Mesothelial cell of epicardium (in vitro differentiated cells): Measurements from ENCODE around the gene CLSTN3. TPM values are rescaled to one million over a fixed set of nuclear protein-coding genes. Genes with fewer than 3 reads are reported as not detected.

Source experiments
- DNase-seq, 2 experiments: peaks; one replicate each; pipeline ENCODE4 v3.0.0; 2021; ENCODE audit warnings: low spot score in 2 of 2; ENCODE audit not compliant: unreplicated experiment in 2 of 2
- H3K27ac Mint-ChIP-seq: 2 replicates; pipeline ENCODE4 v1.8.0; 2021; ENCODE audit warnings: mixed read lengths
- H3K27me3 Mint-ChIP-seq: 2 replicates; pipeline ENCODE4 v1.8.0; 2021; ENCODE audit warnings: low read depth, mixed read lengths
- H3K36me3 Mint-ChIP-seq: 2 replicates; pipeline ENCODE4 v1.8.0; 2021; ENCODE audit warnings: mixed read lengths
- H3K4me1 Mint-ChIP-seq: 2 replicates; pipeline ENCODE4 v1.8.0; 2021; ENCODE audit warnings: mixed read lengths
- H3K4me3 Mint-ChIP-seq: 2 replicates; pipeline ENCODE4 v1.8.0; 2021; ENCODE audit warnings: mild to moderate bottlenecking, moderate library complexity, mixed read lengths
- H3K9me3 Mint-ChIP-seq: 2 replicates; pipeline ENCODE4 v1.8.0; 2021; ENCODE audit warnings: mixed read lengths
- total RNA-seq: library from RNA; stranded (reverse); gene quantifications from 3 replicates; pipeline ENCODE4 v1.2.1, GENCODE V29; 2021
- TF ChIP-seq, protein P1 (sequence below): fragments of 200-600 bp; sonication (generic); IDR thresholded peaks from one replicate; pipeline ENCODE4 v1.5.0; 2021; ENCODE audit warnings: antibody characterized with exemption; ENCODE audit not compliant: unreplicated experiment

Gene CLSTN3
- total RNA-seq, 1 donor from 2014 or later: 81.1 TPM

GRCh38 chr12:7205091-7205490 is 74.9 kb downstream of the CLSTN3 start:
- TF ChIP-seq, protein P1, sequence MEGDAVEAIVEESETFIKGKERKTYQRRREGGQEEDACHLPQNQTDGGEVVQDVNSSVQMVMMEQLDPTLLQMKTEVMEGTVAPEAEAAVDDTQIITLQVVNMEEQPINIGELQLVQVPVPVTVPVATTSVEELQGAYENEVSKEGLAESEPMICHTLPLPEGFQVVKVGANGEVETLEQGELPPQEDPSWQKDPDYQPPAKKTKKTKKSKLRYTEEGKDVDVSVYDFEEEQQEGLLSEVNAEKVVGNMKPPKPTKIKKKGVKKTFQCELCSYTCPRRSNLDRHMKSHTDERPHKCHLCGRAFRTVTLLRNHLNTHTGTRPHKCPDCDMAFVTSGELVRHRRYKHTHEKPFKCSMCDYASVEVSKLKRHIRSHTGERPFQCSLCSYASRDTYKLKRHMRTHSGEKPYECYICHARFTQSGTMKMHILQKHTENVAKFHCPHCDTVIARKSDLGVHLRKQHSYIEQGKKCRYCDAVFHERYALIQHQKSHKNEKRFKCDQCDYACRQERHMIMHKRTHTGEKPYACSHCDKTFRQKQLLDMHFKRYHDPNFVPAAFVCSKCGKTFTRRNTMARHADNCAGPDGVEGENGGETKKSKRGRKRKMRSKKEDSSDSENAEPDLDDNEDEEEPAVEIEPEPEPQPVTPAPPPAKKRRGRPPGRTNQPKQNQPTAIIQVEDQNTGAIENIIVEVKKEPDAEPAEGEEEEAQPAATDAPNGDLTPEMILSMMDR: no peak
- Mint-ChIP-seq H3K27ac (no peak overlapping the region), H3K4me3 (no peak overlapping the region), H3K36me3 (peaks cover 73% of the 10 kb centered on the region), H3K9me3 (no peaks in the 10 kb centered on the region), H3K4me1 (no peaks in the 10 kb centered on the region), H3K27me3 (no peaks in the 10 kb centered on the region)
- no peak for DNase-seq

DNA sequence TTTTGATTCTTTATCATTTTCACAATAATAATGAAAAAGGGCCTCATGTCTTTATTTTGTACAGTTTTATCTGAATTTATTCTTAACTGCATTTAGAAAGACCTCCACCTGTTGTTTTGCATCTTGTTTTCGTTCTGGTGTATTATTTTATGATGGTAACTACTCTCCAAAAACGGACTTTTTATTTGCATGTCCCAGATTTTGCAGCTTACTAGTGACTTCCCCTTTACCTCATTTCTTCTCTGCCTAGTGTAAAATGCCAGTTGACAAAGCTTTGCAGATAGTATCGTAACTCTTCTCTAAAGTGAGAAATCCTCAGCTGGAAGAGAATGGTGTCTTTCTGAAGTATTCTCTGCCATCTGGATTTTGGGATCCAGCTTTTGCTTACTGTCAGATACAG is 76.5 kb downstream of the CLSTN3 start:
- H3K9me3 Mint-ChIP-seq: peaks cover 10% of the 10 kb centered on the region
- H3K27me3 Mint-ChIP-seq: no peaks in the 10 kb centered on the region
- DNase-seq: no peak
- no peak overlapping the region for H3K27ac Mint-ChIP-seq
- TF ChIP-seq, protein P1: no peak
- no peak overlapping the region for H3K4me3 Mint-ChIP-seq
- peaks cover 77% of the 10 kb centered on the region for H3K36me3 Mint-ChIP-seq
- no peaks in the 10 kb centered on the region for H3K4me1 Mint-ChIP-seq

- Mint-ChIP-seq H3K4me3 (no peak overlapping the region), H3K36me3 (peaks cover 70% of the 10 kb centered on the region), H3K27me3 (no peaks in the 10 kb centered on the region), H3K9me3 (peaks cover 15% of the 10 kb centered on the region), H3K27ac (no peak overlapping the region), H3K4me1 (no peaks in the 10 kb centered on the region)
- no peak for DNase-seq
- TF ChIP-seq, protein P1: no peak
Measured at GRCh38 chr12:7207866-7208625, 77.9 kb downstream of the CLSTN3 start.

Other genes starting within 250 kb of the CLSTN3 start
- gene LRRC23, start 225.5 kb upstream of the CLSTN3 start, total RNA-seq: 11.6 to 14.4 TPM (median 13.4 TPM) in 3 replicates
- 30.2 to 30.7 TPM (median 30.2 TPM) in 3 replicates for gene ENO2, start 215.8 kb upstream of the CLSTN3 start, total RNA-seq
- 193 to 205 TPM (median 195 TPM) in 3 replicates for gene ATN1, start 202.4 kb upstream of the CLSTN3 start, total RNA-seq
- not detected in 3 replicates for gene RNU7-1, start 186.6 kb upstream of the CLSTN3 start, total RNA-seq
- 203 to 215 TPM (median 204 TPM) in 3 replicates for gene C12orf57, start 186.3 kb upstream of the CLSTN3 start, total RNA-seq
- gene PTPN6, start 179.0 kb upstream of the CLSTN3 start, total RNA-seq: 21.6 to 26.2 TPM (median 23.6 TPM) in 3 replicates
- gene PHB2, start 159.7 kb upstream of the CLSTN3 start, total RNA-seq: 221 to 229 TPM (median 224 TPM) in 3 replicates
- gene EMG1, start 159.5 kb upstream of the CLSTN3 start, total RNA-seq: 31.6 to 37.7 TPM (median 33.5 TPM) in 3 replicates
- 44.6 to 45.9 TPM (median 45.1 TPM) in 3 replicates for gene LPCAT3, start 111.9 kb upstream of the CLSTN3 start, total RNA-seq
- gene C1S, start 69.7 kb upstream of the CLSTN3 start, total RNA-seq: 46.1 to 47.3 TPM (median 46.7 TPM) in 3 replicates
- 41.5 to 45.9 TPM (median 45.1 TPM) in 3 replicates for gene C1R, start 37.9 kb upstream of the CLSTN3 start, total RNA-seq
- gene C1RL, start 21.2 kb upstream of the CLSTN3 start, total RNA-seq: 50.6 to 59.2 TPM (median 58.5 TPM) in 3 replicates
- 2.1 to 2.5 TPM (median 2.3 TPM) in 3 replicates for gene RBP5, start 1.5 kb upstream of the CLSTN3 start, total RNA-seq
- gene PEX5, start 59.3 kb downstream of the CLSTN3 start, total RNA-seq: 47.5 to 50.4 TPM (median 49.4 TPM) in 3 replicates
- not detected in 3 replicates for gene ACSM4, start 173.7 kb downstream of the CLSTN3 start, total RNA-seq